HCT116 (cell line): ENCODE results near the gene MPI. TPM values are rescaled to one million over a fixed set of nuclear protein-coding genes. Genes with fewer than 3 reads are reported as not detected.
A peak's percentile ranks its signal among the peaks of the same experiment; 100 is the strongest.

ENCODE experiments used
- ATAC-seq: fragments of 200-7000 bp; cut with Tn5 transposase; 2 replicates; pipeline ENCODE4 v1.9.1; 2020; ENCODE audit warnings: mild to moderate bottlenecking, moderate library complexity
- BruUV-seq: library from RNA; stranded (reverse); fragments of 400-500 nt; replicated peaks from 2 replicates; lab custom pipeline; 2021; lab: Mats Ljungman, UMichigan
- CTCF ChIA-PET: fragments of 300-600 bp; sonication (Branson Sonifier 250); formaldehyde crosslinking; loops from one replicate; lab custom pipeline; 2021; ENCODE audit warnings: antibody characterized with exemption; lab: Charles Lee
- POLR2A ChIA-PET: fragments of 300-600, 350-600 bp; sonication (Branson Sonifier 250); formaldehyde crosslinking; loops from one replicate; lab custom pipeline; 2021; ENCODE audit warnings: antibody characterized with exemption; lab: Charles Lee
- RAD21 ChIA-PET, 2 experiments: fragments of 300-600 bp; sonication (Branson Sonifier 250); formaldehyde crosslinking; loops; one replicate each; lab custom pipeline; 2023; ENCODE audit warnings: low total read pairs in 2 of 2; ENCODE audit not compliant: uncharacterized antibody in 2 of 2, unreplicated experiment in 2 of 2, low non-redundant PET in 1 of 2; lab: Charles Lee
- DNase-seq: peaks from one replicate; pipeline ENCODE4 v3.0.0-alpha.2; 2010; ENCODE audit warnings: low read depth, low spot score
- H2AFZ ChIP-seq: fragments of 200-600 bp; shearing (Covaris generic), sonication (generic); 2 replicates; pipeline ENCODE4 v1.6.1; 2017; ENCODE audit warnings: low read depth, mixed run types, mixed read lengths, antibody characterized with exemption, low read length; ENCODE audit not compliant: poor library complexity, severe bottlenecking
- H3K27ac ChIP-seq: 2 replicates; pipeline ENCODE4 v1.5.1; 2012; ENCODE audit warnings: low read depth, low read length
- H3K27me3 ChIP-seq: fragments of 200-600 bp; sonication (generic); 2 replicates; pipeline ENCODE4 v1.6.1; 2016; ENCODE audit warnings: mixed run types, low read length, mixed read lengths; ENCODE audit not compliant: insufficient read depth
- H3K36me3 ChIP-seq, 2 experiments: fragments of 200-500 bp in 1 of 2; fragments of 200-600 bp in 1 of 2; sonication (Bioruptor generic) in 1 of 2; sonication (generic) in 1 of 2; 2 replicates each; pipeline versions ENCODE4 v1.5.1 to v1.6.1; 2014 to 2016; ENCODE audit warnings: low read length in 2 of 2, inconsistent platforms in 1 of 2, mixed read lengths in 1 of 2, mixed run types in 1 of 2; ENCODE audit not compliant: insufficient read depth in 2 of 2, control insufficient read depth in 1 of 2
- H3K4me1 ChIP-seq, 2 experiments: fragments of 200-600 bp in 1 of 2; sonication (generic) in 1 of 2; 2 replicates each; pipeline versions ENCODE4 v1.5.1 to v1.6.1; 2012 to 2017; ENCODE audit warnings: low read length in 2 of 2, inconsistent platforms in 1 of 2, mild to moderate bottlenecking in 1 of 2, mixed read lengths in 1 of 2, mixed run types in 1 of 2, moderate library complexity in 1 of 2; ENCODE audit not compliant: insufficient read depth in 2 of 2, control insufficient read depth in 1 of 2
- H3K4me2 ChIP-seq: fragments of 200-600 bp; sonication (generic); 2 replicates; pipeline ENCODE4 v1.6.1; 2017; ENCODE audit warnings: mixed run types, low read length, mixed read lengths
- H3K4me3 ChIP-seq, 2 experiments: fragments of 200-600 bp in 1 of 2; sonication (generic) in 1 of 2; replicated peaks in 1 of 2; 2 replicates each; pipeline ENCODE4 v1.5.1; 2011 to 2016; ENCODE audit warnings: low read length in 2 of 2, control low read depth in 1 of 2, low read depth in 1 of 2, mild to moderate bottlenecking in 1 of 2, mixed read lengths in 1 of 2, mixed run types in 1 of 2
- H3K79me2 ChIP-seq: fragments of 200-600 bp; sonication (generic); 2 replicates; pipeline ENCODE4 v1.6.1; 2017; ENCODE audit warnings: mild to moderate bottlenecking, mixed run types, low read length, moderate library complexity, mixed read lengths; ENCODE audit not compliant: insufficient read depth
- H3K9ac ChIP-seq: fragments of 200-600 bp; sonication (generic); 2 replicates; pipeline ENCODE4 v1.6.1; 2016; ENCODE audit warnings: low read length, mixed read lengths
- H3K9me2 ChIP-seq: fragments of 200-600 bp; sonication (generic), shearing (Covaris generic); 2 replicates; pipeline ENCODE4 v1.6.1; 2017; ENCODE audit warnings: mixed run types, mild to moderate bottlenecking, moderate library complexity; ENCODE audit not compliant: insufficient read depth
- H3K9me3 ChIP-seq, 2 experiments: fragments of 200-500 bp in 1 of 2; fragments of 200-600 bp in 1 of 2; sonication (Bioruptor generic) in 1 of 2; sonication (generic) in 1 of 2; 2 replicates each; pipeline ENCODE4 v1.6.1; 2014 to 2017; ENCODE audit warnings: low read length in 2 of 2, mixed read lengths in 2 of 2, inconsistent platforms in 1 of 2, low read depth in 1 of 2, mild to moderate bottlenecking in 1 of 2, mixed run types in 1 of 2, moderate library complexity in 1 of 2; ENCODE audit not compliant: control insufficient read depth in 1 of 2, insufficient read depth in 1 of 2
- H4K20me1 ChIP-seq: fragments of 200-600 bp; sonication (generic), shearing (Covaris generic); 2 replicates; pipeline ENCODE4 v1.6.1; 2017; ENCODE audit warnings: mixed run types, mild to moderate bottlenecking, moderate library complexity; ENCODE audit not compliant: insufficient read depth
- ATF3 ChIP-seq: IDR thresholded peaks from 2 replicates; pipeline ENCODE4 v1.6.1; 2012
- CEBPB ChIP-seq: IDR thresholded peaks from 2 replicates; pipeline ENCODE4 v1.6.1; 2012; ENCODE audit warnings: low read depth
- CTCF ChIP-seq, 3 experiments: fragments of 200-600 bp in 1 of 3; sonication (generic) in 1 of 3; IDR thresholded peaks in 2 of 3; conservative IDR thresholded peaks in 1 of 3; 2 replicates each; pipeline ENCODE4 v1.5.1; 2012 to 2017; ENCODE audit warnings: low read depth in 2 of 3, low read length in 2 of 3, antibody characterized with exemption in 1 of 3, borderline replicate concordance in 1 of 3, control low read depth in 1 of 3, mild to moderate bottlenecking in 1 of 3, mixed read lengths in 1 of 3, mixed run types in 1 of 3, moderate library complexity in 1 of 3; ENCODE audit not compliant: insufficient read depth in 1 of 3
- EGR1 ChIP-seq: IDR thresholded peaks from 2 replicates; pipeline ENCODE4 v1.6.1; 2012; ENCODE audit warnings: low read depth
- EZH2 ChIP-seq: fragments of 200-600 bp; sonication (generic); IDR thresholded peaks from 2 replicates; pipeline ENCODE4 v1.6.1; 2017; ENCODE audit warnings: antibody characterized with exemption, mixed run types
- EZH2phosphoT487 ChIP-seq: fragments of 200-600 bp; IDR thresholded peaks from 2 replicates; pipeline ENCODE4 v1.6.1; 2018; ENCODE audit warnings: antibody characterized with exemption, borderline replicate concordance
- JUND ChIP-seq: IDR thresholded peaks from 2 replicates; pipeline ENCODE4 v1.6.1; 2012
- POLR2AphosphoS5 ChIP-seq: IDR thresholded peaks from 2 replicates; pipeline ENCODE4 v1.6.1; 2011; ENCODE audit warnings: mild to moderate bottlenecking, low read depth, low read length, moderate library complexity
- RAD21 ChIP-seq: IDR thresholded peaks from 2 replicates; pipeline ENCODE4 v1.6.1; 2012; ENCODE audit warnings: low read depth, mild to moderate bottlenecking
- SIN3A ChIP-seq: IDR thresholded peaks from 2 replicates; pipeline ENCODE4 v1.6.1; 2012; ENCODE audit warnings: low read depth
- SP1 ChIP-seq: IDR thresholded peaks from 2 replicates; pipeline ENCODE4 v1.6.1; 2012; ENCODE audit warnings: low read depth
- YY1 ChIP-seq: IDR thresholded peaks from 2 replicates; pipeline ENCODE4 v1.6.1; 2011; ENCODE audit warnings: low read length, low read depth, moderate library complexity, mild to moderate bottlenecking; ENCODE audit not compliant: insufficient replicate concordance; ENCODE audit errors: extremely low read depth
- ZBTB33 ChIP-seq: IDR thresholded peaks from 2 replicates; pipeline ENCODE4 v1.6.1; 2011; ENCODE audit warnings: mild to moderate bottlenecking, low read length, moderate library complexity; ENCODE audit not compliant: insufficient replicate concordance; ENCODE audit errors: extremely low read depth
- ZNF274 ChIP-seq: fragments of 200-500 bp; sonication (Bioruptor generic); IDR thresholded peaks from 2 replicates; pipeline ENCODE4 v1.6.1; 2014; ENCODE audit warnings: mild to moderate bottlenecking, low read depth, low read length, inconsistent platforms
- intact Hi-C: fragments of 100-400 bp; cut with micrococcal nuclease; formaldehyde crosslinking; loops from 2 replicates; pipeline ENCODE4 v1.10.0; 2022
- total RNA-seq: library from RNA; stranded (reverse); gene quantifications from one replicate; pipeline ENCODE4 v1.2.1, GENCODE V29; 2021; ENCODE audit not compliant: unreplicated experiment

The MPI gene
- total RNA-seq, 1 experiment from 2014 or later = 49.7 TPM

- TF ChIP-seq ZBTB33 = no peak
These were observed 32.7 kb upstream of the MPI start (continued) for GRCh38 chr15:74857082-74857655.

- POLR2A ChIA-PET = interaction anchor here (0.7 kb wide), 1 partner anchor 101 kb away, joined by 3 read pairs; no protein-coding TSS in a partner anchor
- Histone ChIP-seq H4K20me1 (no peaks in the 10 kb centered on the region), H3K9ac (peak overlapping the region; percentile 11), H3K4me3 (no peak overlapping the region), H3K27me3 (no peaks in the 10 kb centered on the region), H3K9me2 (no peaks in the 10 kb centered on the region), H3K36me3 (peaks cover 0 to 11% of the 10 kb centered on the region in 2 experiments; a peak in 1 of 4 replicates), H3K27ac (peak overlapping the region; percentile 28; the same call in 1 of the 2 replicates), H3K79me2 (peaks cover 25% of the 10 kb centered on the region), H3K4me2 (peak overlapping the region; percentile 57), H2AFZ (no peak overlapping the region), H3K9me3 (no peaks in the 10 kb centered on the region), H3K4me1 (peaks cover 0 to 32% of the 10 kb centered on the region in 2 experiments; a peak in 3 of 4 replicates)
- CTCF ChIA-PET = interaction anchor here (0.6 kb wide), 1 partner anchor 83 kb away, joined by 5 read pairs; no protein-coding TSS in a partner anchor
- no peak for DNase-seq
- intact Hi-C loops = no loop called here
- RAD21 ChIA-PET = no interaction called here
- BruUV-seq = no TSS peak
- ATAC-seq = no peak
- TF ChIP-seq CTCF (IDR thresholded peaks at IDR 0.05 in 2 of 3, conservative IDR thresholded peaks at IDR 0.05 in 1 of 3; ENCODE audit: borderline replicate concordance in 1 of 3, insufficient read depth in 1 of 3, low read depth in 2 of 3, low read length in 2 of 3) = no peak
- TF ChIP-seq ATF3 = no peak
- no peak for TF ChIP-seq POLR2AphosphoS5
- no peak for TF ChIP-seq CEBPB
- TF ChIP-seq EGR1 = no peak
- no peak for TF ChIP-seq ZBTB33
- TF ChIP-seq SP1 = no peak
- no peak for TF ChIP-seq YY1
- no peak for TF ChIP-seq JUND
- TF ChIP-seq EZH2 = no peak
- TF ChIP-seq EZH2phosphoT487 = no peak
- TF ChIP-seq ZNF274 = no peak
- no peak for TF ChIP-seq RAD21
- no peak for TF ChIP-seq SIN3A
These were observed 32.0 kb upstream of the MPI start for GRCh38 chr15:74857671-74858368.
